Measurements from ENCODE around the gene SENP1. TPM values are rescaled to one million over a fixed set of nuclear protein-coding genes. Genes with fewer than 3 reads are reported as not detected.

The SENP1 gene
- total and polyA plus RNA-seq, 9 donors: 6.2 to 28.9 (median 19.7) TPM

DNA sequence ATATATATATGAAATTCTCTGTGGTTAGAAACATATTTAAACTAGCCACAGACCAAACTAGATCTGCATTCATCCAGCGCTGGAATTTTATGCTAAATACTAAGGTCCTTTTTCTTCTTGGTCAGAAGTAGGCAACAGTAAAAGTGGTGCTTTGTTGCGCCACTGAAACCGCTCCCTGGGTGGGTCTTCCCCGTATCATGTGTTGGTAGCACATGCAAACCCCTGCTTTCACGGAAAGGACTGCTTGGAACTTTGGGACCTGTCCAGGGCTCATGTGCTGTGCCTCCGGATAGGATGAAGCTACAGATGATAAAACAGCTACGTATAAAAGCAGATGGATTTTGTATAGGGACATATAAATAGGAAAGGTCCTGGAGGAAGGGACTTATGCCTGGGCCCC lies 61.5 kb downstream of the SENP1 start:
- no peaks in the 10 kb centered on the region for H3K9me3 ChIP-seq
- TF ChIP-seq POLR2A (IDR thresholded peaks at IDR 0.05) (no peak), EP300 (IDR thresholded peaks at IDR 0.05) (no peak)
- TF ChIP-seq, protein P1, sequence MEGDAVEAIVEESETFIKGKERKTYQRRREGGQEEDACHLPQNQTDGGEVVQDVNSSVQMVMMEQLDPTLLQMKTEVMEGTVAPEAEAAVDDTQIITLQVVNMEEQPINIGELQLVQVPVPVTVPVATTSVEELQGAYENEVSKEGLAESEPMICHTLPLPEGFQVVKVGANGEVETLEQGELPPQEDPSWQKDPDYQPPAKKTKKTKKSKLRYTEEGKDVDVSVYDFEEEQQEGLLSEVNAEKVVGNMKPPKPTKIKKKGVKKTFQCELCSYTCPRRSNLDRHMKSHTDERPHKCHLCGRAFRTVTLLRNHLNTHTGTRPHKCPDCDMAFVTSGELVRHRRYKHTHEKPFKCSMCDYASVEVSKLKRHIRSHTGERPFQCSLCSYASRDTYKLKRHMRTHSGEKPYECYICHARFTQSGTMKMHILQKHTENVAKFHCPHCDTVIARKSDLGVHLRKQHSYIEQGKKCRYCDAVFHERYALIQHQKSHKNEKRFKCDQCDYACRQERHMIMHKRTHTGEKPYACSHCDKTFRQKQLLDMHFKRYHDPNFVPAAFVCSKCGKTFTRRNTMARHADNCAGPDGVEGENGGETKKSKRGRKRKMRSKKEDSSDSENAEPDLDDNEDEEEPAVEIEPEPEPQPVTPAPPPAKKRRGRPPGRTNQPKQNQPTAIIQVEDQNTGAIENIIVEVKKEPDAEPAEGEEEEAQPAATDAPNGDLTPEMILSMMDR (IDR thresholded peaks at IDR 0.05): no peak
- H3K4me1 ChIP-seq (ENCODE audit: insufficient read depth): peaks cover 6% of the 10 kb centered on the region
- no peak for DNase-seq
- no peaks in the 10 kb centered on the region for H3K36me3 ChIP-seq
- peak overlapping the region in 1 of 2 donors; percentile 21 for H3K27ac ChIP-seq
- H3K27me3 ChIP-seq: no peaks in the 10 kb centered on the region
- no peak overlapping the region for H3K4me3 ChIP-seq
- intact Hi-C loops (cut with DNase I): no loop called here
- 81 to 89% (median 84%) methylated on average over 7 of the region's 7 CpGs for WGBS, 3 donors

DNA sequence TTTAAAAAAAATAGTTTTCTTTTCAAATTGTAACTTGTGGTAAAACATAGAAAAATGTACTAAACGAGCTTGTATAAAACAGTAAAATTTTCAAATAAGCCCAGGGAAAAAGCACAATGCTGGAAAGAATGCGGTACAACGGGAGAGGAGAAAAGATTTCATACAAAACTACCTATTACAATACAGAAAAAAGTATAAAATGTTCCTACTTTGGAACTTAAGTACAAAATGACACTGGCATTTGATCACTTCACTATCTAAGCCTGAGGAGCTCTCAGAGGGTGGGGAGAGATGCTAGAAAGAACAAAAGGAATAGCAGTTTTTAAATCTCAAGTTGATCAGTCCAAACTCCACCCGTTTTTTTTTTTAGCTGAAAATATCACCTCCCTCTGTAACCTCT lies 62.1 kb downstream of the SENP1 start:
- H3K27me3 ChIP-seq: no peaks in the 10 kb centered on the region
- intact Hi-C loops (cut with DNase I): no loop called here
- DNase-seq: no peak
- H3K4me1 ChIP-seq (ENCODE audit: insufficient read depth): peaks cover 6% of the 10 kb centered on the region
- WGBS, 3 donors: 47 to 63% (median 58%) methylated on average over 4 of the region's 4 CpGs
- H3K4me3 ChIP-seq: no peak overlapping the region
- no peak overlapping the region for H3K27ac ChIP-seq
- H3K36me3 ChIP-seq: no peaks in the 10 kb centered on the region
- TF ChIP-seq POLR2A (IDR thresholded peaks at IDR 0.05) (no peak), EP300 (IDR thresholded peaks at IDR 0.05) (no peak)
- TF ChIP-seq, protein P1 (IDR thresholded peaks at IDR 0.05): no peak
- H3K9me3 ChIP-seq: no peaks in the 10 kb centered on the region

DNA sequence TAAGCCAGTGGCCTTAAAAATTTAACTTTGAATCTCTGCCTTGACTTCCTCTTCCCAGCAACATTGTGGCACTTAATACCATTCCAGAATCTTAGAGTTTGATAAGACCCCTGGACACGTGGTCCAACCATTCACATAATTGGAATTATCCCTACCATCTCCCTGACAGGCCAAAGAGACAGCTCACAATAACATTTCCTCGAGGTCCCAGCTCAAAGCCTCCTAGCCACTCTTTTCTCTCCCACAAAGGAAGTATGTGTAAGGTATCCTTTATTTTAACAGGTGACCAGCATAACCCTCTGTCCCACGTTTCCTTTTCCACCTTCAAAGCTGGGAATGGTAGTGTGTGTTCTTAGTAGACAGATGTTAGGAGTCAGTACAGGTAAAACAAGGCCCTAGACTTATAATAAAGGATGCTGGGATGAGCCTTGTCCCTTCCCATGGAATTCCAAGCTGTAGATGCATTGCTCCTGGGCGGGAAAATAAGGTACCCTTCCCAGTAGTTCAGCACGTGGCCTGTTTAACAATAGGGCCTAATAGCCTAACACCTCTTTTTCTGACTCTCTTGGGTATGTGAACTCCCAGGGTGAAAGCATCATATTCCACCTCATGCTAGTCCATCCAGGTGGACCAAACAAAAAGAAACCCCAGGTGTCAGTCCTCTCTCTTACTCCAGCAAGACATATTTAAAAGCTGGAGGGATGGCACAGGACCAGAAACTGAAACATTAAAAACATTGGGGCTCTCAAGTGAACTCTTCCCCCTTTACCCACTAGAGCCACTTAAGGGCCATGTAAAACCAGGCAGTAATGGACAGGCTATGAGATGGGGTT lies 64.1 kb downstream of the SENP1 start:
- Histone ChIP-seq H3K27ac (no peak overlapping the region), H3K27me3 (no peaks in the 10 kb centered on the region), H3K9me3 (no peaks in the 10 kb centered on the region), H3K4me1 (ENCODE audit: insufficient read depth) (peaks cover 13% of the 10 kb centered on the region), H3K36me3 (no peaks in the 10 kb centered on the region), H3K4me3 (no peak overlapping the region)
- DNase-seq: no peak
- 85 to 90% (median 85%) methylated on average over 5 of the region's 5 CpGs for WGBS, 3 donors
- no peak for TF ChIP-seq EP300 (IDR thresholded peaks at IDR 0.05)
- TF ChIP-seq POLR2A (IDR thresholded peaks at IDR 0.05): no peak
- TF ChIP-seq, protein P1 (IDR thresholded peaks at IDR 0.05): no peak
- intact Hi-C loops (cut with DNase I): no loop called here

DNA sequence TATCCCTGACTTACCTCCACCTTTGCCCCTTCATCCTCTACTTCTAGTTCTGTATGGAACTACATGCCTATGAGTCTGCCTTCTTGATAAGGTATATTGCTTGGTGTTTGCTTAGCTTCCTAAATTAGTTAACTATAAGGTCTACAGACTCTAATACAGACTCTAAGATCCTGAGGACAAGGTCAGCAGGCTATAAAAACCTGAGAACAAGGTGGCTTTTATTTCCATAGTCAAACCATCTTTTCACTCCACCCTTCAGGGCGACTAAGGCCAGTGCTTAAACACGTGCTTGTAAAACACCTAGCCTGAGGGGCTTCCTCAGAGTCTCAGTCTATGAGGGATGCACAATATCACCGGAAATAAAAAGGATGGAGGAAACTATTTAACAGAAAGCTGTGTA lies 65.5 kb downstream of the SENP1 start:
- TF ChIP-seq, protein P1 (IDR thresholded peaks at IDR 0.05): no peak
- TF ChIP-seq POLR2A (IDR thresholded peaks at IDR 0.05) (no peak), EP300 (IDR thresholded peaks at IDR 0.05) (no peak)

More for the DNA sequence above, 65.5 kb downstream of the SENP1 start:
- no peak for DNase-seq
- Histone ChIP-seq H3K27ac (no peak overlapping the region), H3K4me3 (no peak overlapping the region), H3K36me3 (no peaks in the 10 kb centered on the region), H3K4me1 (ENCODE audit: insufficient read depth) (peaks cover 13% of the 10 kb centered on the region), H3K9me3 (no peaks in the 10 kb centered on the region), H3K27me3 (no peaks in the 10 kb centered on the region)
- intact Hi-C loops (cut with DNase I): no loop called here
- 85 to 96% (median 91%) methylated on average over 3 of the region's 3 CpGs for WGBS, 3 donors

Measured in ovary (tissue), 9 donors.